ENCODE results near the gene AUTS2.

GRCh38 chr7:70595755-70596597, 997.7 kb downstream of the AUTS2 start:
- TF ChIP-seq POLR2A (IDR thresholded peaks at IDR 0.05; ENCODE audit: low read depth, low read length) (no peak), POLR2AphosphoS5 (IDR thresholded peaks at IDR 0.05; ENCODE audit: low read depth, low read length) (no peak), TAF1 (IDR thresholded peaks at IDR 0.05; ENCODE audit: borderline replicate concordance, low read depth, low read length) (no peak)
